GM23248 (cell line): ENCODE results near the gene WLS. TPM values are rescaled to one million over a fixed set of nuclear protein-coding genes. Genes with fewer than 3 reads are reported as not detected.

Experiments
- DNase-seq: peaks from one replicate; pipeline ENCODE4 v3.0.0-alpha.2; 2015
- H2AFZ ChIP-seq: fragments of 200-600 bp; sonication (generic); 2 replicates; pipeline ENCODE4 v1.6.1; 2016; ENCODE audit warnings: antibody characterized with exemption
- H3F3A ChIP-seq: fragments of 200-600 bp; sonication (generic); 2 replicates; pipeline ENCODE4 v1.6.1; 2016; ENCODE audit warnings: mild to moderate bottlenecking, antibody characterized with exemption, mixed run types; ENCODE audit not compliant: insufficient read depth
- H3K27ac ChIP-seq: fragments of 200-600 bp; sonication (generic); 2 replicates; pipeline ENCODE4 v1.5.1; 2016; ENCODE audit warnings: mild to moderate bottlenecking
- H3K27me3 ChIP-seq: fragments of 200-600 bp; sonication (generic); replicated peaks from 2 replicates; pipeline ENCODE4 v1.6.1; 2016; ENCODE audit warnings: mild to moderate bottlenecking; ENCODE audit not compliant: insufficient read depth
- H3K36me3 ChIP-seq: fragments of 200-600 bp; sonication (generic); 2 replicates; pipeline ENCODE4 v1.6.1; 2016; ENCODE audit warnings: low read depth, mild to moderate bottlenecking
- H3K4me1 ChIP-seq: fragments of 200-600 bp; sonication (generic); 2 replicates; pipeline ENCODE4 v1.6.1; 2016; ENCODE audit warnings: mild to moderate bottlenecking; ENCODE audit not compliant: insufficient read depth
- H3K4me2 ChIP-seq: fragments of 200-600 bp; sonication (generic); one replicate; pipeline ENCODE4 v1.6.1; 2016; ENCODE audit warnings: mild to moderate bottlenecking; ENCODE audit not compliant: unreplicated experiment
- H3K4me3 ChIP-seq: fragments of 200-600 bp; sonication (generic); 2 replicates; pipeline ENCODE4 v1.5.1; 2016; ENCODE audit warnings: mild to moderate bottlenecking
- H3K79me2 ChIP-seq: fragments of 200-600 bp; sonication (generic); 2 replicates; pipeline ENCODE4 v1.6.1; 2016; ENCODE audit warnings: mild to moderate bottlenecking; ENCODE audit not compliant: insufficient read depth
- H3K9ac ChIP-seq: fragments of 200-600 bp; sonication (generic); 2 replicates; pipeline ENCODE4 v1.6.1; 2016; ENCODE audit warnings: mild to moderate bottlenecking
- H3K9me2 ChIP-seq: fragments of 200-600 bp; sonication (generic); 2 replicates; pipeline ENCODE4 v1.6.1; 2016; ENCODE audit warnings: mixed run types, mild to moderate bottlenecking, moderate library complexity; ENCODE audit not compliant: insufficient read depth
- H3K9me3 ChIP-seq: fragments of 200-600 bp; sonication (generic); one replicate; pipeline ENCODE4 v1.6.1; 2017; ENCODE audit warnings: low read depth
- H4K20me1 ChIP-seq: fragments of 200-600 bp; sonication (generic); 2 replicates; pipeline ENCODE4 v1.6.0; 2016; ENCODE audit not compliant: insufficient read depth
- EZH2 ChIP-seq: fragments of 200-600 bp; sonication (generic); IDR thresholded peaks from 2 replicates; pipeline ENCODE4 v1.6.1; 2018; ENCODE audit warnings: antibody characterized with exemption, mild to moderate bottlenecking; ENCODE audit not compliant: insufficient read depth, poor library complexity, severe bottlenecking
- EZH2phosphoT487 ChIP-seq: fragments of 200-600 bp; sonication (generic); IDR thresholded peaks from 2 replicates; pipeline ENCODE4 v1.6.1; 2018; ENCODE audit warnings: antibody characterized with exemption, moderate library complexity, mild to moderate bottlenecking, low read depth; ENCODE audit not compliant: insufficient read depth
- WGBS, 2 experiments: methylation state at CpG; one replicate each; pipeline ENCODE4 v1.1.6; 2015 to 2017; ENCODE audit warnings: low lambda C conversion rate in 2 of 2, low coverage in 1 of 2; ENCODE audit errors: missing lambda C conversion rate in 2 of 2; 5-methylcytosine and 5-hydroxymethylcytosine counted together
- in situ Hi-C: fragments of 300-500 bp; cut with MboI; formaldehyde crosslinking; loops from 2 replicates; pipeline ENCODE4 v1.15.0; 2020
- polyA plus RNA-seq: library from polyadenylated mRNA; unstranded; fragments of >200 nt; fragmentation: Nextera tagmentation; extraction: Ambion mirVana; gene quantifications from 2 replicates; pipeline ENCODE4 v1.2.1, GENCODE V29; 2016
- total RNA-seq: library from RNA; depleted of rRNA; stranded (reverse); fragments of >200 nt; shearing (Covaris generic); gene quantifications from 2 replicates; pipeline ENCODE4 v1.2.3, GENCODE V29; 2014

Gene WLS
- total and polyA plus RNA-seq, 2 experiments from 2014 or later: 26.7 to 36.4 TPM

- Histone ChIP-seq H3K4me1 (peaks cover 13% of the 10 kb centered on the region), H3F3A (peaks cover 26% of the 10 kb centered on the region), H4K20me1 (no peaks in the 10 kb centered on the region), H3K79me2 (peaks cover 61% of the 10 kb centered on the region), H3K27me3 (no peaks in the 10 kb centered on the region), H3K36me3 (no peaks in the 10 kb centered on the region), H3K27ac (no peak overlapping the region), H3K4me2 (peak overlapping the region; percentile 33), H3K4me3 (peak overlapping the region; percentile 13), H3K9me2 (no peaks in the 10 kb centered on the region), H3K9me3 (no peaks in the 10 kb centered on the region), H3K9ac (no peak overlapping the region), H2AFZ (no peak overlapping the region)
- no peak for DNase-seq
- in situ Hi-C loops: no loop called here
- WGBS, 2 experiments: 75% methylated on average over 4 of the region's 4 CpGs
- TF ChIP-seq EZH2phosphoT487: no peak
- TF ChIP-seq EZH2: no peak
These were observed 11.0 kb downstream of the WLS start for GRCh38 chr1:68221001-68221979.

GRCh38 chr1:68220420-68220819 lies 11.9 kb downstream of the WLS start:
- 85% methylated on average over 4 of the region's 4 CpGs for WGBS, 2 experiments
- Histone ChIP-seq H3K27ac (no peak overlapping the region), H3K9ac (no peak overlapping the region), H3K9me3 (no peaks in the 10 kb centered on the region), H3K4me3 (no peak overlapping the region), H3K27me3 (no peaks in the 10 kb centered on the region), H4K20me1 (no peaks in the 10 kb centered on the region), H2AFZ (no peak overlapping the region), H3K79me2 (peaks cover 60% of the 10 kb centered on the region), H3F3A (peaks cover 21% of the 10 kb centered on the region), H3K4me1 (peaks cover 13% of the 10 kb centered on the region), H3K4me2 (no peak overlapping the region), H3K9me2 (no peaks in the 10 kb centered on the region), H3K36me3 (no peaks in the 10 kb centered on the region)
- in situ Hi-C loops: no loop called here
- DNase-seq: no peak
- TF ChIP-seq EZH2phosphoT487: no peak
- TF ChIP-seq EZH2: no peak

- peaks cover 32% of the 10 kb centered on the region for H3K4me1 ChIP-seq
- no peaks in the 10 kb centered on the region for H3K36me3 ChIP-seq
- H2AFZ ChIP-seq: no peak overlapping the region
- 92 to 93% methylated on average over 5 of the region's 5 CpGs for WGBS, 2 experiments
- no peak overlapping the region for H3K4me2 ChIP-seq
- H3K9me3 ChIP-seq: no peaks in the 10 kb centered on the region
- H3K9me2 ChIP-seq: no peaks in the 10 kb centered on the region
- H3K4me3 ChIP-seq: no peak overlapping the region
- H4K20me1 ChIP-seq: no peaks in the 10 kb centered on the region
- H3K9ac ChIP-seq: no peak overlapping the region
- no peak overlapping the region for H3K27ac ChIP-seq
- peaks cover 66% of the 10 kb centered on the region for H3K79me2 ChIP-seq
- no peaks in the 10 kb centered on the region for H3K27me3 ChIP-seq
- in situ Hi-C loops: no loop called here
- peaks cover 27% of the 10 kb centered on the region for H3F3A ChIP-seq
- TF ChIP-seq EZH2phosphoT487 (no peak), EZH2 (no peak)
- DNase-seq: no peak
These were observed 13.8 kb downstream of the WLS start for GRCh38 chr1:68218490-68218889.

GRCh38 chr1:68217618-68218017 lies 14.7 kb downstream of the WLS start:
- no peak overlapping the region for H3K4me2 ChIP-seq
- H3K9me2 ChIP-seq: no peaks in the 10 kb centered on the region
- H3K79me2 ChIP-seq: peaks cover 75% of the 10 kb centered on the region
- H3K27ac ChIP-seq: no peak overlapping the region
- H3K36me3 ChIP-seq: no peaks in the 10 kb centered on the region
- H3K4me3 ChIP-seq: no peak overlapping the region
- TF ChIP-seq EZH2phosphoT487 (no peak), EZH2 (no peak)
- WGBS, 2 experiments: 97 to 99% methylated on average over 5 of the region's 5 CpGs
- DNase-seq: no peak
- H3K9me3 ChIP-seq: no peaks in the 10 kb centered on the region
- H4K20me1 ChIP-seq: no peaks in the 10 kb centered on the region
- peaks cover 33% of the 10 kb centered on the region for H3K4me1 ChIP-seq
- no peaks in the 10 kb centered on the region for H3K27me3 ChIP-seq
- H3K9ac ChIP-seq: no peak overlapping the region
- in situ Hi-C loops: no loop called here
- H3F3A ChIP-seq: peaks cover 27% of the 10 kb centered on the region
- no peak overlapping the region for H2AFZ ChIP-seq
